H1 (cell line): ENCODE results near the gene MUC5AC. TPM values are rescaled to one million over a fixed set of nuclear protein-coding genes. Genes with fewer than 3 reads are reported as not detected.

ENCODE experiments used
- EP300 ChIP-seq, 2 experiments: IDR thresholded peaks; 1 replicate in 1 of 2; 2 replicates in 1 of 2; pipeline ENCODE4 v1.6.1; 2011 to 2012; ENCODE audit warnings: low read depth in 2 of 2, low read length in 2 of 2, mild to moderate bottlenecking in 2 of 2, borderline replicate concordance in 1 of 2, inconsistent platforms in 1 of 2, moderate library complexity in 1 of 2
- MAFK ChIP-seq: IDR thresholded peaks from 2 replicates; pipeline ENCODE4 v1.6.1; 2012; ENCODE audit warnings: low read depth, mild to moderate bottlenecking, improper control_type of control experiment, low read length
- POLR2A ChIP-seq, 2 experiments: IDR thresholded peaks; 1 replicate in 1 of 2; 2 replicates in 1 of 2; pipeline ENCODE4 v1.6.1; 2011; ENCODE audit warnings: low read depth in 2 of 2, low read length in 2 of 2, mild to moderate bottlenecking in 2 of 2; ENCODE audit errors: control extremely low read depth in 1 of 2
- POU5F1 ChIP-seq: IDR thresholded peaks from 2 replicates; pipeline ENCODE4 v1.6.1; 2011; ENCODE audit warnings: low read depth, mild to moderate bottlenecking, low read length, moderate library complexity
- TEAD4 ChIP-seq: IDR thresholded peaks from 2 replicates; pipeline ENCODE4 v1.6.1; 2012; ENCODE audit warnings: low read depth, low read length, inconsistent platforms, mixed read lengths
- polyA plus RNA-seq, 7 experiments: library from polyadenylated mRNA; depleted of rRNA in 3 of 7; stranded (reverse) in 5 of 7; unstranded in 2 of 7; fragments of >200 nt in 5 of 7; fragments of 200-250 nt in 2 of 7; gene quantifications; 1 replicate in 5 of 7; 2 replicates in 1 of 7; 4 replicates in 1 of 7; pipeline versions ENCODE4 v1.2.1 to v1.2.3, GENCODE V29; 2011 to 2013; ENCODE audit warnings: missing spikeins in 2 of 7, mixed read lengths in 2 of 7
- total RNA-seq: library from RNA; stranded (reverse); fragmentation: NEBNext Ultra II Directional; extraction: Animal tissue kit (Norgen Biotek cat#: 25700); gene quantifications from 2 replicates; pipeline ENCODE4 v1.2.1, GENCODE V29; 2021

The MUC5AC gene
- total and polyA plus RNA-seq, 2 of the 8 experiments (the other 6 are each of a cell fraction or from before 2014, with no cell fraction given), result not detected

- TF ChIP-seq EP300 (IDR thresholded peaks at IDR 0.05; ENCODE audit: borderline replicate concordance in 1 of 2, low read depth in 2 of 2, low read length in 2 of 2) (no peak), POU5F1 (no peak), TEAD4 (no peak), POLR2A (IDR thresholded peaks at IDR 0.05; ENCODE audit: control extremely low read depth in 1 of 2, low read depth in 2 of 2, low read length in 2 of 2) (no peak), MAFK (no peak)
These were observed 20.0 kb downstream of the MUC5AC start (continued) for GRCh38 chr11:1177771-1178090.
